Peyer's patch (tissue), 4 donors: ENCODE data around the gene PPTC7.

Source experiments
- CTCF ChIP-seq, 6 experiments: fragments of 450-650 bp in 4 of 6; fragments of 200-600 bp in 2 of 6; sonication (generic) in 1 of 6; IDR thresholded peaks; one replicate each; pipeline ENCODE4 v1.5.1; 2017 to 2019; ENCODE audit warnings: antibody characterized with exemption in 6 of 6, mild to moderate bottlenecking in 3 of 6, moderate library complexity in 1 of 6
- POLR2A ChIP-seq, 2 donors: fragments of 450-650 bp; IDR thresholded peaks; one replicate each; pipeline ENCODE4 v1.5.1; 2017; ENCODE audit warnings: antibody characterized with exemption in 2 of 2, mild to moderate bottlenecking in 2 of 2, moderate library complexity in 2 of 2

DNA sequence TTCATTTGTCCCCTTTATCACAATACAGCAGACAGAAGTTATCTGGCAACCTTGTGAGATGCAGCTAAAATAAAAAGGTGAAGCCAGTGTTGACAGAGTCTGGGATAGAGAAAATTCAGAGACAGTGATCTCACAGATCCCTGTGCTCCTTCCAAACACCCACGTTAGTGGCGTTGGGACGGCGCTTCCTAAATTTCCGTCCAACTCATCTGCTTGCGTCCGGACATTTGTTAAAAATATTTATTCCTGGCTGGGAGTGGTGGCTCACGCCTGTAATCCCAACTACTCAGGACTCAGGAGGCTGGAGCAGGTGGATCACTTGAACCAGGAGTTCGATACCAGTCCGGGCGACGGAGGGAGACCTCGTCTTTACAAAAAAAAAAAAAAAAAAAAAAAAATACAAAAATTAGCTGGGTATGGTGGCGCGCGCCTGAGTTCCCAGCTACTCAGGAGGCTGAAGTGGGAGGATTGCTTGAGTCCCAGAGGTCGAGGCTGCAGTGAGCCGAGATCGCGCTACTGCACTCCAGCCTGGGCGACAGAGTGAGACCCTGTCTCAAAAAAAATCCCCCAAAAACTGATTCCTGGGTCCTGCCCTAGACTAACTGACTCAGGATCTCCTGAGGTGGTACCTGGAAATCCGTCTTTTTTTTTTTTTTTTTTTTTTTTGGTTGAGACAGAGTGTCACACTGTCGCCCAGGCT, 30.1 kb upstream of the PPTC7 start:
- TF ChIP-seq CTCF (IDR thresholded peaks at IDR 0.05) = no peak
- TF ChIP-seq POLR2A (IDR thresholded peaks at IDR 0.05) = no peak
